ENCODE measurements around the gene ANO7. TPM values are rescaled to one million over a fixed set of nuclear protein-coding genes. Genes with fewer than 3 reads are reported as not detected.

Gene ANO7
- polyA plus RNA-seq, 1 of the 3 experiments (the other 2 are of a cell fraction): 0.81 TPM

DNA sequence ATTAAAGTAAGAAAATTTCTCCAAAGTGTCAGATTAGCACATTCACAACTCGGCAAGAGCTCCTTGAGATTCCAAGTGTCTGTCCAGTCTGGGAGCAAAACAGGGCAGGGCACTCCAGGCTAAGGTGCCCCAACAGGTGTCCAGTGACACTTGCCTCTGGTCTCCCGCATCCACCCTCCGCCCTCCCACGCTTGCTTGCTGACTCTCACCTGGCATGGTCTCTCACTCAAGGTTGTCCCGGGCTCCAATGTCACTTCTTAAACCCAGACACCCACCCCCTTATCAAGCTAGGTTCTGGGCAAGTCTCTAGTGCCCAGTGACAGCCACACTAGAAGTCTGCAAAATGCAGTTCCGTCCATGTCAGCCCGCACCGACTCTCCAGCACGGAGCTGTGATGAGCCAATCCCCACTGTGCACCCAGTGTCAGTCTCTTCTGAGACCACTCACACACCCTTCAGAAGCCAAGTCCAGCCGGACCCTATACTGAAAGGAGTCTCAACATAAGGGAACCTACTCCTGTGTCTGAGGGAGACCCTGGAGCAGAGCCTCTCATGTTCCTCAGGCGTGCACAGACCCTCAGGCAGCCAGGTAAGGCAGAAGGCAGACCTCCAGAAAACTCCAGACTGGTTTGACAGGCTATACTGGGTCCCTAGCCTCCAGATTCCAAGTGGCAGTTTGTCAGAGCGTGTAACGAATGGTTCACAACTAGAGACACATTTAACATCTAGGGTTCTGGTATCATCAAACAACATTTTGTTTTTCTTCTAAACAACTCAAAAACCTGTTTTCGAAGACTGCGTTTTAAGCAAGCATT, 81.4 kb downstream of the ANO7 start (continued):
- TF ChIP-seq CTCF (IDR thresholded peaks at IDR 0.05): no peak
- TF ChIP-seq TEAD4 (IDR thresholded peaks at IDR 0.05; ENCODE audit: borderline replicate concordance, insufficient read depth): no peak
- TF ChIP-seq MEF2A (IDR thresholded peaks at IDR 0.05; ENCODE audit: borderline replicate concordance, low read depth): no peak
- no peak for TF ChIP-seq TAF1 (IDR thresholded peaks at IDR 0.05; ENCODE audit: borderline replicate concordance, low read depth, low read length)
- TF ChIP-seq MAX (IDR thresholded peaks at IDR 0.05; ENCODE audit: low read depth): no peak
- TF ChIP-seq FOXM1 (IDR thresholded peaks at IDR 0.05; ENCODE audit: low read depth): no peak
- no peak for TF ChIP-seq USF2 (IDR thresholded peaks at IDR 0.05; ENCODE audit: borderline replicate concordance, low read depth, low read length)
- no peak for TF ChIP-seq RXRA (IDR thresholded peaks at IDR 0.05; ENCODE audit: borderline replicate concordance, low read depth)
- TF ChIP-seq, protein P1, sequence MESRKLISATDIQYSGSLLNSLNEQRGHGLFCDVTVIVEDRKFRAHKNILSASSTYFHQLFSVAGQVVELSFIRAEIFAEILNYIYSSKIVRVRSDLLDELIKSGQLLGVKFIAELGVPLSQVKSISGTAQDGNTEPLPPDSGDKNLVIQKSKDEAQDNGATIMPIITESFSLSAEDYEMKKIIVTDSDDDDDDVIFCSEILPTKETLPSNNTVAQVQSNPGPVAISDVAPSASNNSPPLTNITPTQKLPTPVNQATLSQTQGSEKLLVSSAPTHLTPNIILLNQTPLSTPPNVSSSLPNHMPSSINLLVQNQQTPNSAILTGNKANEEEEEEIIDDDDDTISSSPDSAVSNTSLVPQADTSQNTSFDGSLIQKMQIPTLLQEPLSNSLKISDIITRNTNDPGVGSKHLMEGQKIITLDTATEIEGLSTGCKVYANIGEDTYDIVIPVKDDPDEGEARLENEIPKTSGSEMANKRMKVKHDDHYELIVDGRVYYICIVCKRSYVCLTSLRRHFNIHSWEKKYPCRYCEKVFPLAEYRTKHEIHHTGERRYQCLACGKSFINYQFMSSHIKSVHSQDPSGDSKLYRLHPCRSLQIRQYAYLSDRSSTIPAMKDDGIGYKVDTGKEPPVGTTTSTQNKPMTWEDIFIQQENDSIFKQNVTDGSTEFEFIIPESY (IDR thresholded peaks at IDR 0.05; ENCODE audit: borderline replicate concordance, low read depth): no peak

DNA sequence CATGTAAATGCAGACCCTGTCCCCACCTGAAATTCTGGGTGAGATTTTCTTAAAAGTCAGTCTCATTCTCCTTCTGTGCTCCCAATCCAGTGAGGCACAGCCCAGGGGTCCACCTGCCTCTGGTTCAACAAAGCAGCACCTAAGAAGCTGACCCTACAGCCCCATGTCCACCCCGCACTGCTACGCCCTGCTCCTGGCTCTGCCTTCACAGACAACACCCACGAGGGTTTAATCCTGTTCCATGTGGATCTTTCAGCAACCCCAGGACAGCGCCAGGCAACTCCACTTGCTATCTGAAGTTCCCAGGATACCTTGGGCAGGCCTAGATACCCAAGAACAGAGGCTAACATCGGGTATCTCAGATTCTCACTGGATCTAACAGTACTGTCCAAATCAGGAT, 82.1 kb downstream of the ANO7 start:
- WGBS (ENCODE audit: low lambda C conversion rate): 73% methylated on average over 5 of the region's 5 CpGs
- DNase-seq: no peak
- H3K36me3 ChIP-seq (replicated peaks in 1 of 2; ENCODE audit: control insufficient read depth in 1 of 2, insufficient read depth in 2 of 2, low read length in 1 of 2): peaks cover 18 to 35% of the 10 kb centered on the region in 2 experiments
- no peak overlapping the region for H3K27ac ChIP-seq (ENCODE audit: low read depth in 2 of 2, low read length in 1 of 2)
- no peaks in the 10 kb centered on the region for H3K9me2 ChIP-seq
- POLR2A ChIA-PET: no interaction called here
- H3K4me2 ChIP-seq: peak overlapping the region; percentile 93
- peaks cover 1% of the 10 kb centered on the region; the same call in 1 of the 2 replicates for H3K9me3 ChIP-seq
- no peaks in the 10 kb centered on the region for H3K27me3 ChIP-seq (ENCODE audit: insufficient read depth)
- peaks cover 65% of the 10 kb centered on the region for H4K20me1 ChIP-seq (ENCODE audit: insufficient read depth)
- TF ChIP-seq EP300 (IDR thresholded peaks at IDR 0.05; ENCODE audit: borderline replicate concordance in 1 of 2, low read depth in 1 of 2, low read length in 1 of 2) (no peak), RXRA (IDR thresholded peaks at IDR 0.05; ENCODE audit: borderline replicate concordance, low read depth) (no peak), CHD2 (IDR thresholded peaks at IDR 0.05; ENCODE audit: low read length, partially characterized antibody) (no peak), JUND (IDR thresholded peaks at IDR 0.05) (no peak), TEAD4 (IDR thresholded peaks at IDR 0.05; ENCODE audit: borderline replicate concordance, insufficient read depth) (no peak), GABPA (IDR thresholded peaks at IDR 0.05; ENCODE audit: low read depth) (no peak), CTCF (IDR thresholded peaks at IDR 0.05) (no peak), EZH2phosphoT487 (IDR thresholded peaks at IDR 0.05; ENCODE audit: borderline replicate concordance, low read depth) (no peak), FOSL2 (IDR thresholded peaks at IDR 0.05; ENCODE audit: borderline replicate concordance, low read depth) (no peak), SMC3 (IDR thresholded peaks at IDR 0.05; ENCODE audit: low read depth, low read length) (no peak), RCOR1 (IDR thresholded peaks at IDR 0.05; ENCODE audit: low read length) (no peak)
- peak overlapping the region; percentile 77 to 87; a peak in 3 of 4 replicates for H3K4me3 ChIP-seq (ENCODE audit: low read depth in 2 of 2, low read length in 1 of 2)
- peaks cover 96% of the 10 kb centered on the region for H3K79me2 ChIP-seq (ENCODE audit: insufficient read depth)
- peaks cover 19 to 38% of the 10 kb centered on the region in 2 experiments; a peak in 3 of 4 replicates for H3K4me1 ChIP-seq (ENCODE audit: control insufficient read depth in 1 of 2, insufficient read depth in 2 of 2, low read depth in 1 of 2, low read length in 1 of 2)
- H3F3A ChIP-seq (replicated peaks; ENCODE audit: insufficient read depth): peaks cover 6% of the 10 kb centered on the region
- CTCF ChIA-PET: interaction anchor here (0.6 kb wide), 1 partner anchor 43 kb away, joined by 3 read pairs; no protein-coding TSS in a partner anchor
- no peak overlapping the region for H2AFZ ChIP-seq (ENCODE audit: low read depth)
- H3K9ac ChIP-seq: peak overlapping the region; percentile 87; the same call in 1 of the 2 replicates

Measured in SK-N-SH (cell line).